Measurements from ENCODE around the gene SBK1.

Gene SBK1

GRCh38 chr16:28283173-28283572 is 9.2 kb upstream of the SBK1 start:
- H3K27me3 ChIP-seq (ENCODE audit: control insufficient read depth, insufficient read depth, low read length) = no peaks in the 10 kb centered on the region
- no peak overlapping the region for H3K9ac ChIP-seq (ENCODE audit: low read length)
- H3K27ac ChIP-seq (ENCODE audit: low read length) = no peak overlapping the region
- no peaks in the 10 kb centered on the region for H3K4me1 ChIP-seq (ENCODE audit: control insufficient read depth, low read depth, low read length)
- no peak overlapping the region for H3K4me3 ChIP-seq (ENCODE audit: low read length)
- no peaks in the 10 kb centered on the region for H3K9me3 ChIP-seq (ENCODE audit: control insufficient read depth, low read depth, low read length)
- no peaks in the 10 kb centered on the region for H3K36me3 ChIP-seq (ENCODE audit: control insufficient read depth, low read depth, low read length)

GRCh38 chr16:28283798-28284577 is 8.3 kb upstream of the SBK1 start:
- H3K4me1 ChIP-seq (ENCODE audit: control insufficient read depth, low read depth, low read length) = no peaks in the 10 kb centered on the region
- H3K4me3 ChIP-seq (ENCODE audit: low read length) = no peak overlapping the region
- H3K36me3 ChIP-seq (ENCODE audit: control insufficient read depth, low read depth, low read length) = no peaks in the 10 kb centered on the region
- no peaks in the 10 kb centered on the region for H3K27me3 ChIP-seq (ENCODE audit: control insufficient read depth, insufficient read depth, low read length)
- H3K27ac ChIP-seq (ENCODE audit: low read length) = no peak overlapping the region
- H3K9me3 ChIP-seq (ENCODE audit: control insufficient read depth, low read depth, low read length) = no peaks in the 10 kb centered on the region
- H3K9ac ChIP-seq (ENCODE audit: low read length) = no peak overlapping the region

GRCh38 chr16:28285649-28286048 is 6.7 kb upstream of the SBK1 start:
- Histone ChIP-seq H3K4me3 (ENCODE audit: low read length) (no peak overlapping the region), H3K36me3 (ENCODE audit: control insufficient read depth, low read depth, low read length) (no peaks in the 10 kb centered on the region), H3K27me3 (ENCODE audit: control insufficient read depth, insufficient read depth, low read length) (no peaks in the 10 kb centered on the region)

GRCh38 chr16:28288114-28288513 is 4.2 kb upstream of the SBK1 start:
- Histone ChIP-seq H3K9ac (ENCODE audit: low read length) (no peak overlapping the region), H3K9me3 (ENCODE audit: control insufficient read depth, low read depth, low read length) (no peaks in the 10 kb centered on the region), H3K4me3 (ENCODE audit: low read length) (no peak overlapping the region), H3K4me1 (ENCODE audit: control insufficient read depth, low read depth, low read length) (peaks cover 3% of the 10 kb centered on the region), H3K27me3 (ENCODE audit: control insufficient read depth, insufficient read depth, low read length) (no peaks in the 10 kb centered on the region), H3K36me3 (ENCODE audit: control insufficient read depth, low read depth, low read length) (no peaks in the 10 kb centered on the region), H3K27ac (ENCODE audit: low read length) (no peak overlapping the region)

More at GRCh38 chr16:28285649-28286048, 6.7 kb upstream of the SBK1 start:
- H3K9me3 ChIP-seq (ENCODE audit: control insufficient read depth, low read depth, low read length) = no peaks in the 10 kb centered on the region
- no peak overlapping the region for H3K27ac ChIP-seq (ENCODE audit: low read length)
- H3K4me1 ChIP-seq (ENCODE audit: control insufficient read depth, low read depth, low read length) = peaks cover under 1% of the 10 kb centered on the region
- H3K9ac ChIP-seq (ENCODE audit: low read length) = no peak overlapping the region

- H3K9me3 ChIP-seq (ENCODE audit: control insufficient read depth, low read depth, low read length) = no peaks in the 10 kb centered on the region
- no peak overlapping the region for H3K9ac ChIP-seq (ENCODE audit: low read length)
- H3K36me3 ChIP-seq (ENCODE audit: control insufficient read depth, low read depth, low read length) = no peaks in the 10 kb centered on the region
- H3K4me1 ChIP-seq (ENCODE audit: control insufficient read depth, low read depth, low read length) = peaks cover 3% of the 10 kb centered on the region
- no peak overlapping the region for H3K27ac ChIP-seq (ENCODE audit: low read length)
- no peaks in the 10 kb centered on the region for H3K27me3 ChIP-seq (ENCODE audit: control insufficient read depth, insufficient read depth, low read length)
- H3K4me3 ChIP-seq (ENCODE audit: low read length) = no peak overlapping the region
These were observed 3.3 kb upstream of the SBK1 start for GRCh38 chr16:28289048-28289447.

GRCh38 chr16:28289939-28290858 is 2.1 kb upstream of the SBK1 start:
- H3K27ac ChIP-seq (ENCODE audit: low read length) = no peak overlapping the region
- H3K4me1 ChIP-seq (ENCODE audit: control insufficient read depth, low read depth, low read length) = peaks cover 11% of the 10 kb centered on the region
- peak overlapping the region; percentile 57 for H3K9ac ChIP-seq (ENCODE audit: low read length)

GRCh38 chr16:28290859-28291254 is 1.5 kb upstream of the SBK1 start:
- no peaks in the 10 kb centered on the region for H3K36me3 ChIP-seq (ENCODE audit: control insufficient read depth, low read depth, low read length)
- H3K4me1 ChIP-seq (ENCODE audit: control insufficient read depth, low read depth, low read length) = peaks cover 11% of the 10 kb centered on the region
- no peaks in the 10 kb centered on the region for H3K27me3 ChIP-seq (ENCODE audit: control insufficient read depth, insufficient read depth, low read length)
- no peaks in the 10 kb centered on the region for H3K9me3 ChIP-seq (ENCODE audit: control insufficient read depth, low read depth, low read length)
- peak overlapping the region; percentile 57 for H3K9ac ChIP-seq (ENCODE audit: low read length)
- H3K4me3 ChIP-seq (ENCODE audit: low read length) = peak overlapping the region; percentile 46
- H3K27ac ChIP-seq (ENCODE audit: low read length) = no peak overlapping the region

More at GRCh38 chr16:28289939-28290858, 2.1 kb upstream of the SBK1 start:
- Histone ChIP-seq H3K36me3 (ENCODE audit: control insufficient read depth, low read depth, low read length) (no peaks in the 10 kb centered on the region), H3K27me3 (ENCODE audit: control insufficient read depth, insufficient read depth, low read length) (no peaks in the 10 kb centered on the region), H3K9me3 (ENCODE audit: control insufficient read depth, low read depth, low read length) (no peaks in the 10 kb centered on the region), H3K4me3 (ENCODE audit: low read length) (peak overlapping the region; percentile 46)

GRCh38 chr16:28292731-28293600 is 641 bp downstream of the SBK1 start:
- peak overlapping the region; percentile 97 for H3K9ac ChIP-seq (ENCODE audit: low read length)
- H3K4me1 ChIP-seq (ENCODE audit: control insufficient read depth, low read depth, low read length) = peaks cover 17% of the 10 kb centered on the region
- H3K36me3 ChIP-seq (ENCODE audit: control insufficient read depth, low read depth, low read length) = peaks cover 4% of the 10 kb centered on the region
- H3K27me3 ChIP-seq (ENCODE audit: control insufficient read depth, insufficient read depth, low read length) = no peaks in the 10 kb centered on the region
- H3K27ac ChIP-seq (ENCODE audit: low read length) = peak overlapping the region; percentile 95
- no peaks in the 10 kb centered on the region for H3K9me3 ChIP-seq (ENCODE audit: control insufficient read depth, low read depth, low read length)
- peak overlapping the region; percentile 98 for H3K4me3 ChIP-seq (ENCODE audit: low read length)

GRCh38 chr16:28293601-28293960 is 1.3 kb downstream of the SBK1 start:
- Histone ChIP-seq H3K4me1 (ENCODE audit: control insufficient read depth, low read depth, low read length) (peaks cover 23% of the 10 kb centered on the region), H3K9me3 (ENCODE audit: control insufficient read depth, low read depth, low read length) (no peaks in the 10 kb centered on the region), H3K4me3 (ENCODE audit: low read length) (peak overlapping the region; percentile 98), H3K36me3 (ENCODE audit: control insufficient read depth, low read depth, low read length) (peaks cover 4% of the 10 kb centered on the region), H3K9ac (ENCODE audit: low read length) (peak overlapping the region; percentile 97), H3K27ac (ENCODE audit: low read length) (peak overlapping the region; percentile 95), H3K27me3 (ENCODE audit: control insufficient read depth, insufficient read depth, low read length) (no peaks in the 10 kb centered on the region)

- Histone ChIP-seq H3K27ac (ENCODE audit: low read length) (peak overlapping the region; percentile 95), H3K9ac (ENCODE audit: low read length) (peak overlapping the region; percentile 97), H3K4me1 (ENCODE audit: control insufficient read depth, low read depth, low read length) (peaks cover 27% of the 10 kb centered on the region), H3K4me3 (ENCODE audit: low read length) (peak overlapping the region; percentile 98), H3K27me3 (ENCODE audit: control insufficient read depth, insufficient read depth, low read length) (no peaks in the 10 kb centered on the region), H3K9me3 (ENCODE audit: control insufficient read depth, low read depth, low read length) (no peaks in the 10 kb centered on the region), H3K36me3 (ENCODE audit: control insufficient read depth, low read depth, low read length) (peaks cover 4% of the 10 kb centered on the region)
These were observed 1.9 kb downstream of the SBK1 start for GRCh38 chr16:28294201-28294600.

- Histone ChIP-seq H3K27me3 (ENCODE audit: control insufficient read depth, insufficient read depth, low read length) (no peaks in the 10 kb centered on the region), H3K27ac (ENCODE audit: low read length) (no peak overlapping the region), H3K9ac (ENCODE audit: low read length) (no peak overlapping the region), H3K9me3 (ENCODE audit: control insufficient read depth, low read depth, low read length) (no peaks in the 10 kb centered on the region), H3K4me3 (ENCODE audit: low read length) (no peak overlapping the region), H3K36me3 (ENCODE audit: control insufficient read depth, low read depth, low read length) (peaks cover 10% of the 10 kb centered on the region), H3K4me1 (ENCODE audit: control insufficient read depth, low read depth, low read length) (peaks cover 27% of the 10 kb centered on the region)
These were observed 3.0 kb downstream of the SBK1 start for GRCh38 chr16:28295276-28295675.

Data from iPS-18a (cell line).